ENCODE data around the gene SPON2.

Gene SPON2

GRCh38 chr4:1164444-1164843, 7.9 kb downstream of the SPON2 start:
- no peak for TF ChIP-seq FOXP2 (optimal IDR thresholded peaks at IDR 0.05; ENCODE audit: borderline replicate concordance, extremely low read depth, extremely low read length, insufficient read depth)
- no peak for TF ChIP-seq TAF1 (IDR thresholded peaks at IDR 0.05; ENCODE audit: borderline replicate concordance, insufficient read depth, low read length)
- no peak for TF ChIP-seq POLR2AphosphoS5 (IDR thresholded peaks at IDR 0.05; ENCODE audit: low read depth, low read length)
- TF ChIP-seq SIN3A (IDR thresholded peaks at IDR 0.05; ENCODE audit: borderline replicate concordance, insufficient read depth, low read length), result no peak
- TF ChIP-seq, protein P1, sequence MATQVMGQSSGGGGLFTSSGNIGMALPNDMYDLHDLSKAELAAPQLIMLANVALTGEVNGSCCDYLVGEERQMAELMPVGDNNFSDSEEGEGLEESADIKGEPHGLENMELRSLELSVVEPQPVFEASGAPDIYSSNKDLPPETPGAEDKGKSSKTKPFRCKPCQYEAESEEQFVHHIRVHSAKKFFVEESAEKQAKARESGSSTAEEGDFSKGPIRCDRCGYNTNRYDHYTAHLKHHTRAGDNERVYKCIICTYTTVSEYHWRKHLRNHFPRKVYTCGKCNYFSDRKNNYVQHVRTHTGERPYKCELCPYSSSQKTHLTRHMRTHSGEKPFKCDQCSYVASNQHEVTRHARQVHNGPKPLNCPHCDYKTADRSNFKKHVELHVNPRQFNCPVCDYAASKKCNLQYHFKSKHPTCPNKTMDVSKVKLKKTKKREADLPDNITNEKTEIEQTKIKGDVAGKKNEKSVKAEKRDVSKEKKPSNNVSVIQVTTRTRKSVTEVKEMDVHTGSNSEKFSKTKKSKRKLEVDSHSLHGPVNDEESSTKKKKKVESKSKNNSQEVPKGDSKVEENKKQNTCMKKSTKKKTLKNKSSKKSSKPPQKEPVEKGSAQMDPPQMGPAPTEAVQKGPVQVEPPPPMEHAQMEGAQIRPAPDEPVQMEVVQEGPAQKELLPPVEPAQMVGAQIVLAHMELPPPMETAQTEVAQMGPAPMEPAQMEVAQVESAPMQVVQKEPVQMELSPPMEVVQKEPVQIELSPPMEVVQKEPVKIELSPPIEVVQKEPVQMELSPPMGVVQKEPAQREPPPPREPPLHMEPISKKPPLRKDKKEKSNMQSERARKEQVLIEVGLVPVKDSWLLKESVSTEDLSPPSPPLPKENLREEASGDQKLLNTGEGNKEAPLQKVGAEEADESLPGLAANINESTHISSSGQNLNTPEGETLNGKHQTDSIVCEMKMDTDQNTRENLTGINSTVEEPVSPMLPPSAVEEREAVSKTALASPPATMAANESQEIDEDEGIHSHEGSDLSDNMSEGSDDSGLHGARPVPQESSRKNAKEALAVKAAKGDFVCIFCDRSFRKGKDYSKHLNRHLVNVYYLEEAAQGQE (IDR thresholded peaks at IDR 0.05; ENCODE audit: insufficient read depth in 1 of 2, low read depth in 2 of 2, low read length in 2 of 2), result no peak

- TF ChIP-seq SIN3A (IDR thresholded peaks at IDR 0.05; ENCODE audit: borderline replicate concordance, insufficient read depth, low read length) (no peak), POLR2AphosphoS5 (IDR thresholded peaks at IDR 0.05; ENCODE audit: low read depth, low read length) (no peak), FOXP2 (optimal IDR thresholded peaks at IDR 0.05; ENCODE audit: borderline replicate concordance, extremely low read depth, extremely low read length, insufficient read depth) (no peak), TAF1 (IDR thresholded peaks at IDR 0.05; ENCODE audit: borderline replicate concordance, insufficient read depth, low read length) (no peak)
- TF ChIP-seq, protein P1 (IDR thresholded peaks at IDR 0.05; ENCODE audit: insufficient read depth in 1 of 2, low read depth in 2 of 2, low read length in 2 of 2), result no peak
Measured at GRCh38 chr4:1164040-1164439, 8.3 kb downstream of the SPON2 start.

DNA sequence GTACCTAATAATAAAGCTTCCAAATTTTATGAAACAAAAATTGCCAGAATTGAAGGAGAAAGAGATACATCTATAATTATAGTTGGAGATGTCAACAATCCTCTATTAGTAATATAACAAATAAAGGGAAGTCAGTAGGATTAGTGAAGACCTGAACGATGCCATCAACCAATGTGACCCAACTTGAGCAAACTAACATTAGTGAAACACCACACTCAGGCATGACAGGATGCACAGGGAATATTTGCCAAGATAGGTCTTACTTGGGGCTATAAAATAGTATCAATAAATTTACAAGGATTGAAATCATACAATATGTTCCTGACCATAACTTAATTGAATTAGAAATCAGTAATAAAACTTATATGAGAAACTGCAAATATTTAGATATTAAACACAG, 12.0 kb downstream of the SPON2 start:
- TF ChIP-seq TAF1 (IDR thresholded peaks at IDR 0.05; ENCODE audit: borderline replicate concordance, insufficient read depth, low read length) (no peak), FOXP2 (optimal IDR thresholded peaks at IDR 0.05; ENCODE audit: borderline replicate concordance, extremely low read depth, extremely low read length, insufficient read depth) (no peak), POLR2AphosphoS5 (IDR thresholded peaks at IDR 0.05; ENCODE audit: low read depth, low read length) (no peak), SIN3A (IDR thresholded peaks at IDR 0.05; ENCODE audit: borderline replicate concordance, insufficient read depth, low read length) (no peak)
- TF ChIP-seq, protein P1 (IDR thresholded peaks at IDR 0.05; ENCODE audit: insufficient read depth in 1 of 2, low read depth in 2 of 2, low read length in 2 of 2), result no peak

DNA sequence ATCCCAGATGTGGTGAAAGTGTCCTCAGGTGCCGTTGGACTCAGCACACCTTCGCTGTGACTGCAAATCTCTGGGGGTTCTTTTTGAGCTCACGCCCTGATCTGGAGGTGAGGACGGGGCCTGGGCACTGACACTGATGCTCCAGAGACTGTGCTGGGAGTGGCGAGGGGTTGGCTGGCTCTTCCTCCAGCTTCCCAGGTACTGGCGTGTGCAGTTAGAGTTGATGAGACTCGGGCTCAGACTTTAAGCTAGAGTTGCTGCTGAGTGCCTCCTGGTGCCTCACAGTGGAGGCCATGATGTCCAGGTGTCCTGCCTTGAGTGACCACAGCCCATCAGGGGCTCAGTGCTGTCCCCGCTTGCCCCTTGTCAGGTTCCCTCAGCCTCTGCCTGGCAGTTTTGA, 16.3 kb downstream of the SPON2 start:
- TF ChIP-seq, protein P1 (IDR thresholded peaks at IDR 0.05; ENCODE audit: insufficient read depth in 1 of 2, low read depth in 2 of 2, low read length in 2 of 2), result no peak
- TF ChIP-seq FOXP2 (optimal IDR thresholded peaks at IDR 0.05; ENCODE audit: borderline replicate concordance, extremely low read depth, extremely low read length, insufficient read depth) (no peak), POLR2AphosphoS5 (IDR thresholded peaks at IDR 0.05; ENCODE audit: low read depth, low read length) (no peak), TAF1 (IDR thresholded peaks at IDR 0.05; ENCODE audit: borderline replicate concordance, insufficient read depth, low read length) (no peak), SIN3A (IDR thresholded peaks at IDR 0.05; ENCODE audit: borderline replicate concordance, insufficient read depth, low read length) (no peak)

DNA sequence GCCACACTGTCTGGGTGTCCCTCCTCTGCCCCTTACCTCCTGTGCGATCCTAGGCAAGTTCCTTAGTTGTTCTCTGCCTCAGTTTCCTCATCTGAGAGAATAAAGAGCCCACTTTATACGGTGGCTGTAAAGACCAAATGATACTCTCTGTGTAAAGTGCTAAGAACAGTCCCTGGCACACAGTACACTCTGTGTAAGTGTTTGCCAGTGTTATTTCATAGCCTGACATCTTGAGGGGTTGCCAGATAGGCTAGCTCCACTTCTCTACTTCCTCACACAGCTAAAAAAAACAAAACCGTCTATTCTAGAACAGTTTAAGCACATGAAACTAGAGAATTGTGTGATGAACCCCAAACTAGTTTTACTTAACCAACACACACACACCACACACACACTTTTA, 17.1 kb downstream of the SPON2 start:
- TF ChIP-seq SIN3A (IDR thresholded peaks at IDR 0.05; ENCODE audit: borderline replicate concordance, insufficient read depth, low read length) (no peak), POLR2AphosphoS5 (IDR thresholded peaks at IDR 0.05; ENCODE audit: low read depth, low read length) (no peak), FOXP2 (optimal IDR thresholded peaks at IDR 0.05; ENCODE audit: borderline replicate concordance, extremely low read depth, extremely low read length, insufficient read depth) (no peak), TAF1 (IDR thresholded peaks at IDR 0.05; ENCODE audit: borderline replicate concordance, insufficient read depth, low read length) (no peak)
- TF ChIP-seq, protein P1 (IDR thresholded peaks at IDR 0.05; ENCODE audit: insufficient read depth in 1 of 2, low read depth in 2 of 2, low read length in 2 of 2), result no peak
